ENCODE results near the gene ANK3. TPM values are rescaled to one million over a fixed set of nuclear protein-coding genes. Genes with fewer than 3 reads are reported as not detected.
"Not testable (repeated sequence)": the region's sequence is repeated elsewhere in the genome, so short reads cannot be mapped to it uniquely, and the experiment has no call there.

ANK3 gene
- polyA plus RNA-seq, 1 experiment: 0.13 TPM

DNA sequence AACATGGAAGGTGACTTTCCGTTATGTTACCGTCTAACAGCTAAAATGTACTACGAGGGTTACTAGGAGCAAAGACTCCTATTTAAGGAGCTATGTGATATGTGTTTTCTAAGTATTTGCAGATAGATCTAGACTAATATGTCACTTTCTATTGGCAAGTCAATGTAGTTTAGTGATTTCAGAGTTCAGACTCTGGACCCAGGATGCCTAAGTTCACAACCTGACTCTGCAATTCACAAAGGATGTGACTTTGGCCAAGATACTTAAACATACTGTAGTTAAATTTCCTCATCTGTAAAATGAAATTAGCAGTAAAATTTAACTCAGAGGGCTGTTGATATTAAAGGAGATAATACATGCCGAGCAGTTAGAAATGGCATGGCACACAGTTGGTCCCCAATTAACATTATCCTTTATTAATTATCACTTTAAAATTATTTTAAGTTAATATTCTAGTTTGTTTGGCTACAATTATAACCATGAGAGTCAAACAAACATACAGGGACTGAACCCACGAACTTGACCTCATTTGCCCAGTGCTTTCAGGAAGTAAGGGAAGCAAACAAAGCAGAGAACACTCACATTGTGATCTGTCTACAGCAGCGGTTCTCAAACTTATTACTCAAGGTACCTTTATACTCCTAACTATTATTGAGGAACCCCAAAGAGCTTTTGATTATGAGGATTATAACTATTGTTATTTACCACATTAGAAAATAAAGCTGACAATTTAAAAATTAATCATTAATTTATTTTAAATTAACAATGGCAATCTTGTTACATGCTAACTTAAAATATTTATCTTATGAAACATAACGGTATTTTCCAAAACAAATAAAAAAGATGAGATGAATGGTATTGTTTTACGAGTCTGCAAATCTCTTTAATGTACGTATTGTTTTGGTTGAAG lies 94.4 kb downstream of the ANK3 start:
- no peak for DNase-seq (ENCODE audit: low read depth)
- TF ChIP-seq, protein P1, sequence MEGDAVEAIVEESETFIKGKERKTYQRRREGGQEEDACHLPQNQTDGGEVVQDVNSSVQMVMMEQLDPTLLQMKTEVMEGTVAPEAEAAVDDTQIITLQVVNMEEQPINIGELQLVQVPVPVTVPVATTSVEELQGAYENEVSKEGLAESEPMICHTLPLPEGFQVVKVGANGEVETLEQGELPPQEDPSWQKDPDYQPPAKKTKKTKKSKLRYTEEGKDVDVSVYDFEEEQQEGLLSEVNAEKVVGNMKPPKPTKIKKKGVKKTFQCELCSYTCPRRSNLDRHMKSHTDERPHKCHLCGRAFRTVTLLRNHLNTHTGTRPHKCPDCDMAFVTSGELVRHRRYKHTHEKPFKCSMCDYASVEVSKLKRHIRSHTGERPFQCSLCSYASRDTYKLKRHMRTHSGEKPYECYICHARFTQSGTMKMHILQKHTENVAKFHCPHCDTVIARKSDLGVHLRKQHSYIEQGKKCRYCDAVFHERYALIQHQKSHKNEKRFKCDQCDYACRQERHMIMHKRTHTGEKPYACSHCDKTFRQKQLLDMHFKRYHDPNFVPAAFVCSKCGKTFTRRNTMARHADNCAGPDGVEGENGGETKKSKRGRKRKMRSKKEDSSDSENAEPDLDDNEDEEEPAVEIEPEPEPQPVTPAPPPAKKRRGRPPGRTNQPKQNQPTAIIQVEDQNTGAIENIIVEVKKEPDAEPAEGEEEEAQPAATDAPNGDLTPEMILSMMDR (IDR thresholded peaks at IDR 0.05; ENCODE audit: insufficient read depth, low read depth, low read length): no peak
- ChIA-PET POLR2A (no interaction called here), CTCF (interaction anchor here (0.7 kb wide), 1 partner anchor 8 kb away, joined by 3 read pairs; no protein-coding TSS in a partner anchor)
- no peak overlapping the region for H3K4me3 ChIP-seq (ENCODE audit: low read depth, low read length)
- no peaks in the 10 kb centered on the region for H3K36me3 ChIP-seq (ENCODE audit: control insufficient read depth, insufficient read depth, low read length)
- no peaks in the 10 kb centered on the region for H3K27me3 ChIP-seq (ENCODE audit: control insufficient read depth, insufficient read depth, low read length)

GRCh38 chr10:60293581-60294175 lies 96.0 kb downstream of the ANK3 start:
- CTCF ChIA-PET: interaction anchor here (1.1 kb wide), 2 partner anchors 9 to 178 kb away, joined by 3 to 5 read pairs; no protein-coding TSS in a partner anchor
- no peak for DNase-seq (ENCODE audit: low read depth)
- Histone ChIP-seq H3K4me3 (ENCODE audit: low read depth, low read length) (no peak overlapping the region), H3K27me3 (ENCODE audit: control insufficient read depth, insufficient read depth, low read length) (no peaks in the 10 kb centered on the region), H3K36me3 (ENCODE audit: control insufficient read depth, insufficient read depth, low read length) (no peaks in the 10 kb centered on the region)
- TF ChIP-seq, protein P1 (IDR thresholded peaks at IDR 0.05; ENCODE audit: insufficient read depth, low read depth, low read length): no peak
- POLR2A ChIA-PET: no interaction called here

- no peak for DNase-seq (ENCODE audit: low read depth)
- no peaks in the 10 kb centered on the region for H3K36me3 ChIP-seq (ENCODE audit: control insufficient read depth, insufficient read depth, low read length)
- H3K4me3 ChIP-seq (ENCODE audit: low read depth, low read length): no peak overlapping the region
- POLR2A ChIA-PET: no interaction called here
- CTCF ChIA-PET: no interaction called here
- H3K27me3 ChIP-seq (ENCODE audit: control insufficient read depth, insufficient read depth, low read length): no peaks in the 10 kb centered on the region
- TF ChIP-seq, protein P1 (IDR thresholded peaks at IDR 0.05; ENCODE audit: insufficient read depth, low read depth, low read length): no peak
Observed at GRCh38 chr10:60292998-60293397, 96.7 kb downstream of the ANK3 start.

DNA sequence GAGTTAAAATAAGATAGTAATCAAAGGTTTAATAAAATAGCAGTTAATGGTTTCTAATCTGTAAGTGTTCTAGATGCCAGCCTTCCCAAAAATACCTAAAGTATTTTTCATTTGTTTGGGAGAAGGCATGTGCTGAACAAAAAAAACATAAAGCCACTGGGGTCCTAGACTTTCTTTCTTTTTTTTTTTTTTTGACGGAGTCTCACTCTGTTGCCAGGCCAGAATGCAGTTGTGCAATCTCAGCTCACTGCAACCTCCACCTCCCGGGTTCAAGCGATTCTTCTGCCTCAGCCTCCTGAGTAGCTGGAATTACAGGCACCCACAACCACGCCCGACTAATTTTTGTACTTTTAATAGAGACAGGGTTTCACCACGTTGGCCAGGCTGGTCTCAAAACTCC lies 97.1 kb downstream of the ANK3 start:
- H3K27me3 ChIP-seq (ENCODE audit: control insufficient read depth, insufficient read depth, low read length); POLR2A ChIA-PET; DNase-seq (ENCODE audit: low read depth); H3K36me3 ChIP-seq (ENCODE audit: control insufficient read depth, insufficient read depth, low read length); CTCF ChIA-PET; H3K4me3 ChIP-seq (ENCODE audit: low read depth, low read length): not testable (repeated sequence)

GRCh38 chr10:60291344-60291930 lies 98.2 kb downstream of the ANK3 start:
- no peak for DNase-seq (ENCODE audit: low read depth)
- Histone ChIP-seq H3K4me3 (ENCODE audit: low read depth, low read length) (no peak overlapping the region), H3K36me3 (ENCODE audit: control insufficient read depth, insufficient read depth, low read length) (no peaks in the 10 kb centered on the region), H3K27me3 (ENCODE audit: control insufficient read depth, insufficient read depth, low read length) (no peaks in the 10 kb centered on the region)
- POLR2A ChIA-PET: no interaction called here
- TF ChIP-seq, protein P1 (IDR thresholded peaks at IDR 0.05; ENCODE audit: insufficient read depth, low read depth, low read length): no peak
- CTCF ChIA-PET: interaction anchor here (0.6 kb wide), 1 partner anchor 176 kb away, joined by 3 read pairs; no protein-coding TSS in a partner anchor

All from BJ (cell line).